ENCODE results near the gene CLEC18B. TPM values are rescaled to one million over a fixed set of nuclear protein-coding genes. Genes with fewer than 3 reads are reported as not detected.

Gene CLEC18B
- total RNA-seq, 1 experiment from 2014 or later = 0.87 TPM

DNA sequence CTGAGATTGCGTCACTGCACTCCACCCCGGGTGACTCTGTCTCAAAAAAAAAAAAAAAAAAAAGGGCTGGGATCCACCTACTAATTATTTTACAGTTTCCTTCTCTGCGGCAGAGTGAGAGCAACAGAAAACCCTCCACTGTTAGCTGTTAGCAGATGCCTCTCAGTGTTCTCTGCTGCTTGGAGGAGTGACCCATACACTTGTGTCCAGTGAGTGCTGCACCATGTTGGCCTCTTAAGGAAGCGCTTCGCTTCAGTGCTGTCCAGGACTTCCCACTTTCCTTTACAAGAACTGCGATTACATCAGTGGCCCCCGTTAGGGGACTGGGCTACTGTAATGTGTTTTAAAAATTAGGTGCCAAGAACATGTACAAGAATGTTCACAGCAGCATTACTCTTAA lies 18.4 kb upstream of the CLEC18B start:
- DNase-seq = no peak
- POLR2A ChIA-PET (ENCODE audit: unreplicated experiment) = no interaction called here
- H3K79me2 ChIP-seq (ENCODE audit: low read length) = no peaks in the 10 kb centered on the region

DNA sequence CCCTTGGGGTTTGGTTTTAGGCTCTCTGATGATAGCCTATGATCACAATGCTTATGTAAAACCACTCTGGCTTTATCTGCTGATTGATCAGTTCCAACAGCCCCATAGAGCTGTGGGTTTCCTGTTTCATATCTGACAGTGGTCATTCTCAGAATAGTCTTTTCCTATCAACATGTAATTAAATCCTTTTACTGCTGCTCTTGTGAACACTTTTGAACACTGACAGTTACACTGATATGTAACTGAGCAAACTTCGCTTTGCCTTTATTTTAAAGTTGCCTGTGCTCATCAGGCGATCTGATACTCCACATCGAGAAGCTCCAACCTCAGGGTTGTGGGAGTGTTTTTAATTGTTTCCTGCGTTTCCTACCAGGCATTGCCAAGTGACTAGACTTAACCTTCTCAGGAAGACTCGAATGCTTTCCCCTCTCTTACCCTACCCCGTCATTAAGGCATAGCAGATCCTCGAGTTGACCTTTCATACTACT lies 17.3 kb upstream of the CLEC18B start:
- Histone ChIP-seq H3K9ac (ENCODE audit: low read length) (no peak overlapping the region), H3K4me2 (ENCODE audit: low read length) (no peak overlapping the region), H4K20me1 (ENCODE audit: low read length) (no peaks in the 10 kb centered on the region), H3K4me1 (ENCODE audit: insufficient read depth, low read length) (no peaks in the 10 kb centered on the region), H3K27ac (ENCODE audit: low read length) (no peak overlapping the region), H3K27me3 (ENCODE audit: low read length) (no peaks in the 10 kb centered on the region), H3K79me2 (ENCODE audit: low read length) (no peaks in the 10 kb centered on the region), H3F3A (ENCODE audit: low read length, unreplicated experiment) (no peaks in the 10 kb centered on the region), H2AFZ (ENCODE audit: low read length) (no peak overlapping the region), H3K36me3 (ENCODE audit: low read depth, low read length) (no peaks in the 10 kb centered on the region), H3K9me2 (replicated peaks; ENCODE audit: low read length) (no peaks in the 10 kb centered on the region), H3K9me3 (ENCODE audit: low read length) (no peaks in the 10 kb centered on the region), H3K4me3 (ENCODE audit: low read length) (no peak overlapping the region)
- DNase-seq = no peak
- intact Hi-C loops (cut with micrococcal nuclease) = no loop called here
- BruUV-seq (replicated peaks) = no TSS peak
- ATAC-seq = no peak
- no peak for TF ChIP-seq CTCF (conservative IDR thresholded peaks at IDR 0.05; ENCODE audit: low read depth, low read length)
- no peak for TF ChIP-seq EZH2 (IDR thresholded peaks at IDR 0.05; ENCODE audit: low read length, unreplicated experiment)
- no peak for TF ChIP-seq EZH2phosphoT487 (IDR thresholded peaks at IDR 0.05; ENCODE audit: borderline replicate concordance, low read length)
- POLR2A ChIA-PET (ENCODE audit: unreplicated experiment) = no interaction called here
- CTCF ChIA-PET = no interaction called here

More for the DNA sequence above, 18.4 kb upstream of the CLEC18B start:
- H3K27me3 ChIP-seq (ENCODE audit: low read length) = no peaks in the 10 kb centered on the region
- no TSS peak for BruUV-seq (replicated peaks)
- no peaks in the 10 kb centered on the region for H3F3A ChIP-seq (ENCODE audit: low read length, unreplicated experiment)
- no peaks in the 10 kb centered on the region for H3K36me3 ChIP-seq (ENCODE audit: low read depth, low read length)
- CTCF ChIA-PET = no interaction called here
- H2AFZ ChIP-seq (ENCODE audit: low read length) = no peak overlapping the region
- no peaks in the 10 kb centered on the region for H3K4me1 ChIP-seq (ENCODE audit: insufficient read depth, low read length)
- no peaks in the 10 kb centered on the region for H3K9me2 ChIP-seq (replicated peaks; ENCODE audit: low read length)
- TF ChIP-seq EZH2 (IDR thresholded peaks at IDR 0.05; ENCODE audit: low read length, unreplicated experiment) (no peak), CTCF (conservative IDR thresholded peaks at IDR 0.05; ENCODE audit: low read depth, low read length) (no peak), EZH2phosphoT487 (IDR thresholded peaks at IDR 0.05; ENCODE audit: borderline replicate concordance, low read length) (no peak)
- H3K27ac ChIP-seq (ENCODE audit: low read length) = no peak overlapping the region
- no peak overlapping the region for H3K9ac ChIP-seq (ENCODE audit: low read length)
- intact Hi-C loops (cut with micrococcal nuclease) = loop anchor here (10.0 kb wide), 1 partner anchor 185 kb away; no protein-coding TSS in a partner anchor
- H3K4me2 ChIP-seq (ENCODE audit: low read length) = no peak overlapping the region
- no peaks in the 10 kb centered on the region for H4K20me1 ChIP-seq (ENCODE audit: low read length)
- H3K9me3 ChIP-seq (ENCODE audit: low read length) = no peaks in the 10 kb centered on the region
- H3K4me3 ChIP-seq (ENCODE audit: low read length) = no peak overlapping the region
- no peak for ATAC-seq

GRCh38 chr16:74431516-74431915 lies 10.2 kb upstream of the CLEC18B start:
- no peaks in the 10 kb centered on the region for H3K79me2 ChIP-seq (ENCODE audit: low read length)
- DNase-seq = peak; percentile 0
- H3K27me3 ChIP-seq (ENCODE audit: low read length) = no peaks in the 10 kb centered on the region
- H3K4me3 ChIP-seq (ENCODE audit: low read length) = no peak overlapping the region
- no peaks in the 10 kb centered on the region for H3K4me1 ChIP-seq (ENCODE audit: insufficient read depth, low read length)
- no peaks in the 10 kb centered on the region for H3K36me3 ChIP-seq (ENCODE audit: low read depth, low read length)
- no peaks in the 10 kb centered on the region for H4K20me1 ChIP-seq (ENCODE audit: low read length)
- H3K9me2 ChIP-seq (replicated peaks; ENCODE audit: low read length) = no peaks in the 10 kb centered on the region
- H2AFZ ChIP-seq (ENCODE audit: low read length) = no peak overlapping the region
- no peak overlapping the region for H3K4me2 ChIP-seq (ENCODE audit: low read length)
- no peak for TF ChIP-seq EZH2phosphoT487 (IDR thresholded peaks at IDR 0.05; ENCODE audit: borderline replicate concordance, low read length)
- CTCF ChIA-PET = no interaction called here
- no peak overlapping the region for H3K27ac ChIP-seq (ENCODE audit: low read length)
- H3F3A ChIP-seq (ENCODE audit: low read length, unreplicated experiment) = no peaks in the 10 kb centered on the region
- no peak overlapping the region for H3K9ac ChIP-seq (ENCODE audit: low read length)
- no peaks in the 10 kb centered on the region for H3K9me3 ChIP-seq (ENCODE audit: low read length)
- no TSS peak for BruUV-seq (replicated peaks)
- no peak for ATAC-seq
- intact Hi-C loops (cut with micrococcal nuclease) = no loop called here
- POLR2A ChIA-PET (ENCODE audit: unreplicated experiment) = no interaction called here

Measured in PC-3 (cell line).